DOHH2 (cell line): Measurements from ENCODE around the gene ABHD17B.

Experiments used
- EZH2phosphoT487 ChIP-seq: fragments of 200-600 bp; sonication (generic); IDR thresholded peaks from 2 replicates; pipeline ENCODE4 v1.6.1; 2017; ENCODE audit warnings: borderline replicate concordance, mild to moderate bottlenecking, antibody characterized with exemption, low read length, moderate library complexity, mixed read lengths
- TF ChIP-seq, protein P1 (sequence below): fragments of 200-600 bp; sonication (generic); IDR thresholded peaks from one replicate; pipeline ENCODE4 v1.5.1; 2014; ENCODE audit warnings: antibody characterized with exemption, mild to moderate bottlenecking, low read depth, low read length; ENCODE audit not compliant: poor library complexity, severe bottlenecking

- TF ChIP-seq, protein P1, sequence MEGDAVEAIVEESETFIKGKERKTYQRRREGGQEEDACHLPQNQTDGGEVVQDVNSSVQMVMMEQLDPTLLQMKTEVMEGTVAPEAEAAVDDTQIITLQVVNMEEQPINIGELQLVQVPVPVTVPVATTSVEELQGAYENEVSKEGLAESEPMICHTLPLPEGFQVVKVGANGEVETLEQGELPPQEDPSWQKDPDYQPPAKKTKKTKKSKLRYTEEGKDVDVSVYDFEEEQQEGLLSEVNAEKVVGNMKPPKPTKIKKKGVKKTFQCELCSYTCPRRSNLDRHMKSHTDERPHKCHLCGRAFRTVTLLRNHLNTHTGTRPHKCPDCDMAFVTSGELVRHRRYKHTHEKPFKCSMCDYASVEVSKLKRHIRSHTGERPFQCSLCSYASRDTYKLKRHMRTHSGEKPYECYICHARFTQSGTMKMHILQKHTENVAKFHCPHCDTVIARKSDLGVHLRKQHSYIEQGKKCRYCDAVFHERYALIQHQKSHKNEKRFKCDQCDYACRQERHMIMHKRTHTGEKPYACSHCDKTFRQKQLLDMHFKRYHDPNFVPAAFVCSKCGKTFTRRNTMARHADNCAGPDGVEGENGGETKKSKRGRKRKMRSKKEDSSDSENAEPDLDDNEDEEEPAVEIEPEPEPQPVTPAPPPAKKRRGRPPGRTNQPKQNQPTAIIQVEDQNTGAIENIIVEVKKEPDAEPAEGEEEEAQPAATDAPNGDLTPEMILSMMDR, result no peak
- TF ChIP-seq EZH2phosphoT487, result no peak
Observed at GRCh38 chr9:71886541-71886940, 24.5 kb downstream of the ABHD17B start.
